GM12873 (cell line): ENCODE measurements around the gene RTCB.

Experiments used
- CTCF ChIP-seq: IDR thresholded peaks from 2 replicates; pipeline ENCODE4 v1.5.1; 2012; ENCODE audit warnings: low read depth, mild to moderate bottlenecking, moderate library complexity, low read length, control low read depth; ENCODE audit not compliant: insufficient read depth; ENCODE audit errors: missing control alignments

RTCB gene

DNA sequence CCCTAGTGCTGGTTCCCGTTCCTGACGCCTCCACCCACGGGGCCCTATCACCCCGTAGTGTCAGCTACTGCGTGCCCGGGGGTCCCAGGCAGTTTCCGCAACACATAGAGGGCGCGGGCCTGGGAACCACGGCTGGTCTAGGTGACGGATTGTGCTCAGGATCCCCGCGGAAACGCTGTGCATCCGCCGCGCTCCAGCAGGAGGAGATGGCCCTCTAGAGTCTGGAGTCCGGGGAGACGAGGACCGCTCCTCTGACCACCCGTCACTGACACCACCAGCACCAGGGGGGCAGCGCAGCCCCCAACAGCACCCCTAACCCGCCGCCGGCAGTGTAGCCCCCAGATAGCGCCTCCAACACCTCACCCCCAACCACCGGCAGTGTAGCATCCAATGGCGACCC lies 58.8 kb downstream of the RTCB start:
- TF ChIP-seq CTCF, result no peak

GRCh38 chr22:32352681-32353080 lies 59.4 kb downstream of the RTCB start:
- no peak for TF ChIP-seq CTCF

GRCh38 chr22:32348031-32348611 lies 63.9 kb downstream of the RTCB start:
- TF ChIP-seq CTCF, result no peak

GRCh38 chr22:32343941-32344340 lies 68.1 kb downstream of the RTCB start:
- no peak for TF ChIP-seq CTCF

DNA sequence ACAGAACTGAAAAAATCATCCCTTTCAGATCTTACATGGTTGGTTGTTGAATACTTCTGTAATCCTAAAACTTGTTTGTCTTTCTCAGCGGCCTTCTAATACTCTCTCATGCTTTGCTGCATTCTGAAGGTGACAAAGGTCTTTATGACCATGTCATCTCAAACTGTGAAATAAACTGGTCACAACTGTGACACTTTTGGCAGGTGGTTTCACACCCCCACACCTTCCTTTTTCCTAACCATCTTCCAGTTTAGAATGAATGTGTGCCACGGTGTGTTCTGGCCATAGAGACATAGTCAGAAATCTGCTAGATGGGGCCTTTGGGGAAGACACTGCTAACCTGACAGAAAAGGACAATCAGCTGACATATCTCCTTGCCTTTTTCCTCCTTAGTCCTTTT lies 69.1 kb downstream of the RTCB start:
- no peak for TF ChIP-seq CTCF

GRCh38 chr22:32341122-32341740 lies 70.8 kb downstream of the RTCB start:
- TF ChIP-seq CTCF, result no peak

GRCh38 chr22:32340411-32340810 lies 71.6 kb downstream of the RTCB start:
- TF ChIP-seq CTCF, result no peak
